Measurements from ENCODE around the gene SLC29A4.
"Not testable (repeated sequence)": the region's sequence is repeated elsewhere in the genome, so short reads cannot be mapped to it uniquely, and the experiment has no call there.

SLC29A4 gene

DNA sequence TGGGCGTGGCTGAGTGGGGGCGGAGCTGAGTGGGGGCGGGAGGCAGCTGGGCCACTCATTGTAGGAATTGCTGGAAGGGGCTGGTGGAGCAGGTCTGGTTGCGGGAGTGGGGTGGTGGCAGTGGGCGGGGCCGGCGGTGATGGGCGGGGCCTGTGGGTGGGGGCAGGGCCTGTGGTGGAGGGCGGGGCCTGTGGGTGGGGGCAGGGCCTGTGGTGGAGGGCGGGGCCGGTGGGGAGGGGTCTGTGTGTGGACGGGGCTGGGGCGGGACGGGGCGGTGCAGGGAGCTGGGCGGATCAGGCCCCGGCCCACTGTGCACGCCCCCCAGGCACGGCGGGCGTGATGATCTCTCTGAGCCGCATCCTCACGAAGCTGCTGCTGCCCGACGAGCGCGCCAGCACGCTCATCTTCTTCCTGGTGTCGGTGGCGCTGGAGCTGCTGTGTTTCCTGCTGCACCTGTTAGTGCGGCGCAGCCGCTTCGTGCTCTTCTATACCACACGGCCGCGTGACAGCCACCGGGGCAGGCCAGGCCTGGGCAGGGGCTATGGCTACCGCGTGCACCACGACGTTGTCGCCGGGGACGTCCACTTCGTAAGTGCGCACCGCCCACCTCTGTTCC is 14.0 kb downstream of the SLC29A4 start:
- peak; percentile 59 for DNase-seq (ENCODE audit: low spot score)

DNA sequence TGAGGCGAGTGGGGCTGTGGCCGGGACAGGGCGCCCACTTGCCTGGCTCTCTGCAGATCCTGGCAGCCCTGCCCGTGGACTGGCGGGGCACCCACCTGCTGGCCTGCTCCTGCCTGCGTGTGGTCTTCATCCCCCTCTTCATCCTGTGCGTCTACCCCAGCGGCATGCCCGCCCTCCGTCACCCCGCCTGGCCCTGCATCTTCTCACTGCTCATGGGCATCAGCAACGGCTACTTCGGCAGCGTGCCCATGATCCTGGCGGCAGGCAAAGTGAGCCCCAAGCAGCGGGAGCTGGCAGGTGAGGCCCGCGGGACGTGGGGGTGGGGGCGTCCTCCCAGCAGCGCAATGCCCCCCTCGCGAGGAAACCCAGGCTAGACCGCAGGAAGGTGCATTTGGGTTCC is 17.6 kb downstream of the SLC29A4 start:
- no peak for DNase-seq (ENCODE audit: low spot score)

DNA sequence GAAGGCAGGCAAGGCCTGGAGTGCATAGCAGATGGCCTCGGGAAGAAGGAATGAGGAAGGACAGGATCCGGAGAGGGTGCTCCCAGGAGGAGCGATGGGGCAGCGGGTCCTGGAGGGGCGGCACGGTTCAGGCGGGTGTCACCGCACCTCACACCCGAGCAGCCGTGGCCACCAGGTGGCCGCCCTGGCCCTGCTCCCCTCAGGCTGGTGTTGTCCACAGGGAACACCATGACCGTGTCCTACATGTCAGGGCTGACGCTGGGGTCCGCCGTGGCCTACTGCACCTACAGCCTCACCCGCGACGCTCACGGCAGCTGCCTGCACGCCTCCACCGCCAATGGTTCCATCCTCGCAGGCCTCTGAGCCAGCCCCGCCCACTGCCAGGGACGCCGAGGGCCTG is 19.8 kb downstream of the SLC29A4 start:
- no peak for DNase-seq (ENCODE audit: low spot score)

DNA sequence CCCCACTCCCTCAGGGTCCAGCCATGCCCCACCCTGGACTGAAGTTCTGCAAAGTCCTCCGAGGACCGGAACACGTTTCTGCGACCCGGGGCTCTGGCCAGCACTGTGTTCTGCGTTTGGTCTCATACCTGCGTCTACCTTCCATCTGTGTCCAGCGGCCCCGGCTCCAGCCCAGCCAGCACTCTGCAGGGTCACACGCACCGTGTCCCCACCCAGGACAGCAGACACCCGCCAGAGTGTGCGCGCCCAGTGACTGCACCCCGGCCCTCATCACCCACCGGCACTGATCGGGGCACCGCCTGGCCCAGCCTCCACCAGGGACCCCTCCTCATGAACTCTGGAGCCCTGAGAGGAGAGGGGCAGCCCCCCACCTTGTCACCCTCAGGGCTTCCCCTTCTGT is 20.3 kb downstream of the SLC29A4 start:
- DNase-seq (ENCODE audit: low spot score): no peak

DNA sequence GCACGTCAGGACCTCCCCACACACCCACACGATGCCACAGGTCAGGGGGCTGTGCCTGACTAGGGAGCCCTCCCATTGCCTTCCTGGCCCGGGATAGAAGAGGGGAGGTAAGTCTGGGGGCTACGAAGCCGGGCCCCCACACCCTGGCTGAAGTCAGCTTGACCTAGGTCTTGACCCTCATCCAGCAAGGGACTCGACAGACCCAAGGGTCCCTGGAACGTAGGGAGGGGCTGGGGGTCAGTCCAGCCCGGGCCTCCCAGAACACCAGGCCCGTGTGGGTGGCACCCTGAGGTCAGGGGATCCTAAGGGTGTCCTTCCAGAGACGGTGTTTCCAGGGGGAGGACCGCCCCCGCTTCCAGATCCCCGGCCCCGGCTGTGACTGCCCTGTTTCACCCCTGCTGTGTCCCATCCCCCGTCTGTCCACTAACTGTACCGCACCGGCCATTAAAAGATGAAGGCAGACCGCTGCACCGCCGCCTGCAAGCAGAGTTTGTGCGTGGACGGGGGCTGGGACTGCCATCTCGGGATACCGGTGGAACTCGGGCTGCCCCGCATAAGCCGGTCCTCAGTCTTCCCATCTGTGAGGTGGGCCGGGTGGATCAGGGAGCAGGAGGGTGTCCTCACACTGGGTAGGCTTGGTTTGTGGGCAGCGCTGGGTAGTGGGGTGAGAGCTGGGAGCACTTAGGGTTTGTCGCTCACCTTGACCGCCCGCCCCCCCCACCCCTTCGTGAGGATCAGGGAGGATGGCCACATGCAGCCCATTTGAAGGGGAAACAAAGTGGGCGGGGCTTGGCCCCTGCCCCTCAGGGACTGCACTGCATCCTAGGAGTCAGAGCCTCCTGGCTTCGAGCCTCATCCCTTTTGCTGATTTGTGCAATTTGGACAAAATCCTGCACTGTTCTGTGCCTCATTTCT is 21.1 kb downstream of the SLC29A4 start:
- no peak for DNase-seq (ENCODE audit: low spot score)

DNA sequence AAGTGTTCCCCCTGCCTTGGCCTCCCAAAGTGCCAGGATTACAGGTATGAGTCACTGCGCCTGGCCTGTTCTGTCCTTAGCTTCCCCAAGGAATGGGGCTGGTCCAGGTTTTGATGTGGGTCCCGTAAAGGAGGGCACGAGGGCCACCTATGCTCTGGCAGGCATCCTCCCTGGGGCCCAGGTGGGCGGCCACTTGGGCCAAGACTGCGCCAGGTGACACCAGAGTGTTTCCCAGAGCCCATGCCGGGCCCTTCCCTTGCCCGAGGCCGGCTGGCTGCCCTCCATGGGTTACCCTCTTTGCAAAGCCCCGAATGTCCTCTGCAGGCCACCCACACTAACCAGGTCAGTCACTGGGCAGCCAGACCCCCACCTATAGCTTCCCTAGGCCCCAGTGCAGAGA is 22.3 kb downstream of the SLC29A4 start:
- DNase-seq (ENCODE audit: low spot score): not testable (repeated sequence)

DNA sequence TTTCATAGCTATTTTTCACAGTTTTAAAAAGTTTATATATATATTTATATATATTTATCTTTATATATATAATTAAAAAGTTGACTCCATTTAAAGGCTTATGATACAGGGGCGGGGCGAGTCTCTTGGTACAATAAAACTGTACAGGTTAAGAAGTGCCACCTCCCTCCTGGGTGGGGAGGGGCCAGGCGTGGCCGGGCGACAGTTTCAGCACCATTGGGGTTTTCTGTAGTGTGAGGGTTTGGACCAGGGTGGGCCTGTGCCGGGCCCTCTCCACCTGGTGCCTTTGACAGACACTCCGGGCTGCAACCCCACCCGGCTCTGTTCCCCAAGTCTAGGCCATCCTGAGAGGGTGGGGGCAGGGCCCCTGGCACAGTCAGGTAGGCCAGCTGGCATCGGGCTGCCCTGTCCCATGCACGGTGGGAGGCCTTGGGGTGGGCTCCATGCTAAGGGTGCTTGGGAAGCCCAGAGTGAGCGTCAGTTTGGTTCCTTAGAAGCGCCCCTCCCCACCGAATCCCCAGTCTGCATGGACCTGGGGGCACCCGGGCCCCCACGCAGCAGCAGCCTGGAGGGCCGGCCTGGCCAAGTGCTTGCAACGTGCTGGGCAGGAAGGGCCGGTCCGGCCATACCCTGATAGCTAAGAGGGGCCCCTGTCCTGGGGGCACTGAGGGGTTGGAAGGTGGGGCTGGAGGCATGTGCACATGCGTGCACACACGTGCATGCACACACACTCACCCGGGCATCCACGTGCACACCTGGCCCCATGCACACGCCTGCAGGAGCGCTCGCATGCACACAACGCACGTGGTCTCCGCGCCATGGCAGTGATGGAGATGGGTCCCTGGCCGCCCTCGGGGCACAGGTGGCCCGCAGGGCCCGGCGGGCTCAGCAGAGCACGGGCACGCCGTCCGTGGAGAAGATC is 24.7 kb downstream of the SLC29A4 start:
- not testable (repeated sequence) for DNase-seq (ENCODE audit: low spot score)

DNA sequence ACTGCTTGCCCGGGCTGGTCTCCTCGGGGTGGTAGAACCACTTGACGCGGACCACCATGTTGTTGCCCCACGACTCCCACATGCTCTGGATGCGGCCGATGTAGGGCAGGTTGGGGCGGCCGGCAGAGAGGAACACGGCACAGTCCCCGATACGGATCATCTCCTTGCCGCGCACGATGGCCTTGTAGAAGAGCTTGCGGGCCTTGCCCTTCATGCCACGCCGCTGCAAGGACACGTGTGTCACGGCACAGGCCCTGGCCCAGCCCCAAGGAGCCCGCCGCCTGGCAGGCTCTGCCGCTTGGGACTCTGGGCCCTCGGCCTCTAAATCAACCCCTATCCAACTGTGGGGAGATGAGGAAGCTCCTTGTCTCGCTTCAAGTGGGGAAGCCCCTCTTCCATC is 26.4 kb downstream of the SLC29A4 start:
- DNase-seq (ENCODE audit: low spot score): no peak

DNA sequence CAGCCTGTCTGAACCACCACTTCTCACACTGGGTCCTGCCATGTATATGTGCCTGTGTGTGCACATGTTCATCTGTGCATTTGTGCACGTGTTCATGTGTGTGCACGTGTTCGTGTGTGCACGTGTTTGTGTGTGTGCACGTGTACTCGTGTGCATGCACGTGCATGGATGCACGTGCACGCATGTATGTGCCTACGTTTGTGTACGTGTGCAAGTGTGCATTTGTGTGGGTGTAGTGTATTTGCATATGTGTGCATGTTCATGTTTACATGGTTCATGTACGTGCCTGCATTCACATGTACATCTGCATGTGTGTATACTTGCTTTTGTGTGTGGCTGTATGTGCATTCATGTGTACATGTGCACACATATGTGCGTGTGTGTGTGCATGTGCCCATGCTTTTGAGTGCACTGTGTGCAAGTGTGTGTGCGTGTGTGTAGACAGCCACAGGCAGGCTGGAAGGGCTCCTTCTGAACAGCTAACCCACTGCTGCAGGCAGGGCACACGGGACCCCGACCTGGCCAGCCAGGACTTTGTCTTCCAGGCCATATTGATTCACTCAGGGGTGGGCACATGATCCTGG is 28.2 kb downstream of the SLC29A4 start:
- no peak for DNase-seq (ENCODE audit: low spot score)

DNA sequence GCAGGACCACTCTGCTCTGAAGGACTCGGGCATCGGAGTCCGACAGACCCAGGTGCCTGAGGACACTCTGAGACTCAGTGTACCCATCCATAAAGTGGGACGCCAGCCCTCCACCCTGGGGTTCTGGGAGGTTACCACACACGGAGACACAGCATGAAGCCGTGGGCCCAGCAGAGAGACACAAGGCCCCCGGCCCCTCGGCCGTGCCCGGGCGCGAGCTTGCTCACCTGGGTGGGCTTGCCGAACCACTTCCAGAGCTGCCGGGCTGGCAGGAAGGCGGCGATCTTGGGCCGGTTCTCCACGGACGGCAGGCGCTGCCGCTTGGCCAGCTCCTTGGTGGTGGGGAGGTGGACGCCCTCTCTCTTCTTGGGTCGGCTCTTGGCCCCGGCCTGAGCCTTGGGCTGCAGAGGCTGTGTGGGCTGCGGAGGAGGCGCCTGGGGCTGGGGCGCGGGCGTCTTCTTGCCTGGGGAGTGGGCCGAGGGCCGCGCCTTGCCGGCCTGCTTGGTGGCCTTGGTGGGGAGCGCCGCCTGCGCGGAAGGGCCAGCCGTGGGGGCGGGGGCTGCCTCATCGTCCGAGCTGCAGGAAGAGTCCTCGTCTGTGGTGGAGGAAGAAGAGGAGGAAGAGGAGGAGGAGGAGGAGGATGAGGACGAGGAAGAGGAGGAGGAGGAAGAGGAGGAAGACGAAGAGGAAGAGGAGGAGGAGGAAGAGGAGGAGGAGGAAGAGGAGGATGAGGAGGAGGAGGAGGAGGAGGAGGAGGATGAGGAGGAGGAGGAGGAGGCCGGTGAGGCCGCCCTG is 29.7 kb downstream of the SLC29A4 start:
- not testable (repeated sequence) for DNase-seq (ENCODE audit: low spot score)

DNA sequence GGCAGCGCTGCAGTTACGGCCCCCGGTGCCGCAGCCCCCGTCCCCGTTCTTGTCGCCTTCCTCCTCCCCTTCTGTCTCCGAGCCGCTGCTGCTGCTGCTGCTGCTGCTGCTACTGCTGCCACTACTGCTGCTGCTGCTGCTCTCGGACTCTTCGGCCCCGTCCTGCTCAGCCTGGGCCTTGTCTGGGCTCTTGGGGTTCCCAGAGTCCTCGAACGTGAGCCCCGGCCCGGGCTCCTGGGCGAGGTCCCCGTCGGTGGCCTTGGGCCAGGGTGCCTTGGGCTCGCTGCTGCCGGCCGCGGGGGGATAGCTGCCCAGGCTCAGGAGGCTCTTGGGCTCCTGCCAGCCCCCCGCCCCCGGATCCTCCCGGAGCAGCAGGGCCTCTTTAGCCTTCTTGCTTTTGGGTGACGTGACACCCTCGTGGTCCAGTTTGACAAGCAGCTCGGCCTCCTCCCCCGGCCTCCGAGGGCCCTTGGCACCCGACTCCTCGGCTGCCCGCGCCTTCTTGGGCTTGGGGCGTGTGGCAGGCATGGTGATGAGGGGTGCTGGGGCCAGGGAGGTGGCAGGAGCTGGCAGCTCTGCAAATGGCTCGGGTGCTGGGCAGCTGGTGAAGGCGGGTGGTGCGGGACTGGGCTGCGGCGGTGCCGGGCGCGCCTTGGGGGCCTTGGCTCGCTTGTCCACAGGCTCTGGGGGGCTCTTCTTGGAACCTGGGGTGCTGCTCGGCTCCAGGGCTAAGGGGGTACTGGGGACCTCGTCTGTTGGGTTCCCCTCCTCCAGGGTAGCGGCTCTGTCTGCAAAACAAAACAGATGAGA is 30.5 kb downstream of the SLC29A4 start:
- DNase-seq (ENCODE audit: low spot score): not testable (repeated sequence)

DNA sequence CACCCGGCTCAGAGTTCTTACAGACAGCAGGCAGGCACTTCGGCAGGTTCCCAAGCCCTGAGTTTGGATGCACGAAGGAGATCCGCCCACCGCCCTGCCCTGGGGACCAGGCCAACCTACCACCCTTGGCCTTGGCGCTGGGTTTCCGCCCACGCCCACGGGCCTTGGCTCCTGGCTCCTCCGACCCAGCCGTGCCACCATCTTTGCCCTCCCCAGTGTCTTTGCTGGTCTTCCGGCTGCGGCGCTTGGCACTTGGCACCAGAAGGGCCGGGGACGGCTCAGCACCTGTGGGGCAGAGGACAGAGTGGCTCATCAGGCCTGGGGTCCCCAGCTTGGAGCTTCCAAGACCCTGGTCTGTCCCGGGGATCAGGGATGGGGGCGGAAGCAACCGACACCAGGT is 32.1 kb downstream of the SLC29A4 start:
- no peak for DNase-seq (ENCODE audit: low spot score)

DNA sequence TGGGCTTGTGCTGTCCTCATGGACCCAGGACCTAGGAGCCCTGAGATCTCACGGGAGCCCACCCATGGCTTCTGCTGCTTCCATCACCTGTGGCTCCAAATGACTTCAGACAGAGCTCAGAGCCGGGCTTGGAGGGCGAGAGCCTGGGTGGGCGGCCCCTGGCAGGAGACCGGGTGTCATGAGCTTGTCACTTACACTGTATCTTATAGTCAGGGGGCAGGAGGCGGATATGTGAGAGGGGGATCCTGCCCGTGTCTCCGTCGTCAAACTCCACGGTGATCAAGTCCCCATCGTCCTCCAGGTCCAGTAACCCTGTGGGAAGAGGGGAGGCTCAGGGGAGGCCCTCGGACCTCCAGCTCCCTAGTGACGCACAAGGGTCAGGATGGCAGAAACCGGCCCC is 33.0 kb downstream of the SLC29A4 start:
- no peak for DNase-seq (ENCODE audit: low spot score)

DNA sequence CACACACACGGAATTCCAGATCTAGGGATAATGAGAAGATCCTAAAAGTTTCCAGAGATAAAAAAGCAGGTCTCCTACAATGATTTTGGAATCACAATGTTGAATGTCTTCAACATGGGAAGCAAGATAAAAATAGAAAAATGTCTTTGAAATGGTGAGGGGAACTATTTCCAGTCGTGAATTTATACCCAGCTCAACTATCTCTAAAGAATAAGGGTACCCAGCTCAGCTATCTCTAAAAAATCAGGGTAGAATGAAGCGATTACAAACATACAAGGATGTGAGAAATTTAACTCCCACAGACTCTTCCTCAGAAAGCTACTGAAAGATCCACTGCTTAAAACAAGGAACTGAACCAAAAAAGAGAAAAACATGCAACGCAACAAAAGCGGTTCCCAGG is 35.9 kb downstream of the SLC29A4 start:
- not testable (repeated sequence) for DNase-seq (ENCODE audit: low spot score)

DNA sequence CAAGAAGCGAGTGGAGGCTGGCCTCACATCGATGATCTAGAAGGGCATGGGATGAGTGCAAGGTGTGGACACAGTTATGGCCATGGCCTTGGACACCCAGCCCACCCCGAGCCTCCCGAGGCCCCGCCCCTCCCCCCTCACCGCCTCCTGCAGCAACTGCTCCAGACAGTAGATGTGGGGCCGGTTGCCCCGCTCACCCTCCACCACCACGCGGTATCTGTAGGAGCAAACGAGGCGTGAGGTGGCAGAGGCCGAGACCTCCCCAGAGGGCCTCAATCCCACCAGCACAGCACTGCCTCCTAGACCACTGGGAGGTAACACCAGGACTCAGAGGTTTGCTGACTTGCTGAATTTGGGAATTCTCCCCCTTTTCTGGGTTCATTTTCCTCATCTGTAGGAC is 37.6 kb downstream of the SLC29A4 start:
- no peak for DNase-seq (ENCODE audit: low spot score)

DNA sequence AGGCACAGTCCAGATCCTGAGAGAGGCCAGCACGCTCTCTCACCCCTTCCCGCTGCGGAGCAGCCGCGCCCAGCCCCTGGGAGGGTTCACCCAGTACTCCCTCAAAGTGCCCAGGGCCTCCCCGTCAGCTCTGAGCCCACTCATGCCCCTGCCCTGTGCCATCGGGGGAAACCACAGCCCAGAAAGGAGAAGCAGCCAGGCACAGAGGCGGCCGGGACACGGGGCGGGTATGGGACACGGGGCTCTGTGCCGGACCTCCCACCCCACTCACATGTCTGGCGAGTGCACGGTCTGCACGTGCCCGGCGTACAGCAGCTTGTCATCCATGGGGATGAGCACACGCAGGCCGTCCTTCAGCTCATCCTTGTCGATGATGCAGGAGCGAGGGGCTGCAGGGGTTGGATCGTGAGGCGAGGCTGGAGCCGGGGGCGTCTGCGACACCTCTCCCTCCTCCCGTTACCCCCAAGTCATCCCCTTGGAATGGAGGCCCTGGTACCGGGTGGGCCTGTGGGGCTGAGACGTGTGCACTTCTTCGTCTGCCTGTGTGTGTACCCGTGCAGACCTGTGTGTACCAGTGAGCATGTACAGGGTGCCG is 38.2 kb downstream of the SLC29A4 start:
- no peak for DNase-seq (ENCODE audit: low spot score)

DNA sequence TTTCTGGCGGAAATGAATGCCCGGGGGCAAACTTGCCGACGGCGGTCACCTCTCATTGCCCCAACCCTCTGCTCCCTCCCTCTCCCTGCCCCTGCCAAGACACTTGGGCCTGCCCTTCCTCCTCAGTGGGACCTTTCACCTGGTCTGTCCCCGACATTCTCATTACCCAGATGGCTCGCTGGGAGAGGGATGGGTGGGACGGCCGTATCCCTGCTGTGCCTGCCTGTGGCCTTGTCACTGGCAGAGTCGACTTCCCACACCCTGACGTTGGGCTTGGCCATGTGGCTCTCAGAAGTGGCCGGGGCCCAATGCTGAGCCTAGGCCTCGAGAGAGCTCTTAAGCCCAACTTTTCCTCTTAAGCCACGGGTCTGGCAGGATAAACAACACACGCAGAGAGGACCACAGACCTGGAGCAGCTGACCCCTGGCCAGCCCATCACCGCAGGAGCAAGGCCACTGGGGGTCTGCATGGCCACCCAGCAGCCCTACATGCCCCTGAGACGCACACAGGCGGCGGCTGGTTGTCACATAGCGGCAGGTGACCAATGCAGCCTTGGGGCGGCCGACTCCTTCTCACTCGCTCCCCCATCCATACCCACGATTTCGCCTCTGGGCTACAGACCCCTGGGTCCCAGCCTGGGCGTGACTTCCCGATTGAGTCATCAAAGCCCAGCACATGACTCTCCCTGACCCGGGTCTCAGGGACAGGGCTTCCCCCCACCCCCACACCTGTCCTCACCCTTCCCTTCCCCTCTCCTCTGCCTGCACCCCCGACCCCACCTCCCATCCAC is 40.1 kb downstream of the SLC29A4 start:
- no peak for DNase-seq (ENCODE audit: low spot score)

DNA sequence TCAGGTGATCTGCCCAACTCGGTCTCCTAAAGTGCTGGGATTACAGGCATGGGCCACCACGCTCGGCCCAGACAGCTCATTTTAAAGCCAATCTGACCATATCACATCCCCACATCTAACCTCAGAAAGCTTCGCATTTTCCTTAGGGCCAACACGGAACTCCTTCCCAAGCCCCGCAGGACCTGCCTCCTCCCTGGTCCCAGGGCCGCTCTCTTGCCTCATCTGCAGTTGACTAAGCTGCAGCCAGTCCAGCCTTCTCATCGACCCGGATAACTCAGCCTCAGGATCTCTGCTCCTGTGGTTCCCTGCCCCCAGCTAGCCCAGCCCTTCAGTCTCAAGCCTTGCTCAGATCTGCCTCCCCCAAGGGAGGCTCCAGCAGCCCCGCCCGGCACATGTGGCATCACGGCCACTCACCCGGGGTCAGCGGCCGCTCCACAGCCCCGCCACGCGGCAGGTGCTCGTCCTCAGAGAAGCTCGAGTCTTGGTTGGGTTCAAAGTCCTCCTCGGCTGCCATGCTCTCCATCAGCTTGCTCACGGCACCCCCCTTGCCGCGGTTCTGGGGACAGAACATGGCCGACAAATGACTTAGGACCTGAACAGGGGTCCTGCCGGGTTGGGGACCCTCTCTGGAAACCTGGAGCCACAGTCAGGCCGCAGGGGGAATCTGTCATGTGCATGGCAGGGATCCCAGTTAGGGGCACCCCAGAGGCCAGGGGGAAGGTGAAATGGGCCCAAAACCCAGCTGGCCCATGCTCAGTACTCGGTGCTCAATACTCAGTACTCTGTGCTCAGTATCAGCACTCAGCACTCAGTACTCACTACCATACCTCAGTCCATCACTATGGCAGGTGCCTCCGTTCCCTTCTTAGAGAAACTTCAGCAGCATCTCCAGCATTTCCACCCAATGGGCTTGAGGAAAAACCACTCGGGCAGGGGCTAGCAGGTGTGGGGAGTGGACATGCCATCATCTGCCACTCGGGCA is 41.3 kb downstream of the SLC29A4 start:
- not testable (repeated sequence) for DNase-seq (ENCODE audit: low spot score)

All from CD4-positive, alpha-beta T cell treated with Interleukin-15 for 4 hours (primary cell).